ENCODE data around the gene DIO2.

DIO2 gene

GRCh38 chr14:80211153-80212022 lies at the start of gene DIO2:
Gene DIO2 (minus strand): TSS chr14:80211504. CDS start chr14:80211472, 32 bp downstream.
- no peak within 1 kb of the TSS for H3K4me2 ChIP-seq (ENCODE audit: insufficient read depth, low read length)
- peak; percentile 43; the same call in 1 of the 3 replicates for ATAC-seq (ENCODE audit: insufficient read depth, low read depth)
- TF ChIP-seq EZH2 (IDR thresholded peaks at IDR 0.05; ENCODE audit: borderline replicate concordance, low read depth, low read length, severe bottlenecking): no peak
- TF ChIP-seq CTCF (IDR thresholded peaks at IDR 0.05; ENCODE audit: borderline replicate concordance, extremely low read depth, low read length, poor library complexity, severe bottlenecking): no peak
- H2AFZ ChIP-seq (ENCODE audit: low read depth, low read length): no peak within 1 kb of the TSS
- H3K27me3 ChIP-seq (ENCODE audit: insufficient read depth, low read length, poor library complexity): no peaks in the 10 kb centered on the region
- H3K27ac ChIP-seq (ENCODE audit: low read length): no peak within 1 kb of the TSS
- H3K9ac ChIP-seq (ENCODE audit: low read depth, low read length): no peak within 1 kb of the TSS
- no peaks in the 10 kb centered on the region for H3K4me1 ChIP-seq (ENCODE audit: insufficient read depth, low read length)
- H3K79me2 ChIP-seq (ENCODE audit: insufficient read depth, low read length): no peaks in the 10 kb centered on the region
- DNase-seq: no peak
- no peaks in the 10 kb centered on the region for H3K36me3 ChIP-seq (ENCODE audit: insufficient read depth, low read length)
- no peak within 1 kb of the TSS for H3K4me3 ChIP-seq (ENCODE audit: low read depth in 1 of 2, low read length in 2 of 2)
- no peaks in the 10 kb centered on the region for H4K20me1 ChIP-seq (ENCODE audit: insufficient read depth, low read length)
- no peaks in the 10 kb centered on the region for H3K9me3 ChIP-seq (ENCODE audit: insufficient read depth, low read length, severe bottlenecking)

GRCh38 chr14:80260645-80261044 lies 49.3 kb upstream of the DIO2 start:
- H3K9ac ChIP-seq (ENCODE audit: low read depth, low read length): no peak overlapping the region
- H3K27ac ChIP-seq (ENCODE audit: low read length): no peak overlapping the region
- TF ChIP-seq CTCF (IDR thresholded peaks at IDR 0.05; ENCODE audit: borderline replicate concordance, extremely low read depth, low read length, poor library complexity, severe bottlenecking): no peak
- no peak for TF ChIP-seq EZH2 (IDR thresholded peaks at IDR 0.05; ENCODE audit: borderline replicate concordance, low read depth, low read length, severe bottlenecking)
- no peak overlapping the region for H2AFZ ChIP-seq (ENCODE audit: low read depth, low read length)
- no peak for ATAC-seq (ENCODE audit: insufficient read depth, low read depth)
- no peaks in the 10 kb centered on the region for H3K36me3 ChIP-seq (ENCODE audit: insufficient read depth, low read length)
- no peaks in the 10 kb centered on the region for H3K79me2 ChIP-seq (ENCODE audit: insufficient read depth, low read length)
- no peaks in the 10 kb centered on the region for H3K9me3 ChIP-seq (ENCODE audit: insufficient read depth, low read length, severe bottlenecking)
- H3K4me2 ChIP-seq (ENCODE audit: insufficient read depth, low read length): no peak overlapping the region
- no peak overlapping the region for H3K4me3 ChIP-seq (ENCODE audit: low read depth in 1 of 2, low read length in 2 of 2)
- no peaks in the 10 kb centered on the region for H4K20me1 ChIP-seq (ENCODE audit: insufficient read depth, low read length)
- no peak for DNase-seq
- H3K4me1 ChIP-seq (ENCODE audit: insufficient read depth, low read length): no peaks in the 10 kb centered on the region
- no peaks in the 10 kb centered on the region for H3K27me3 ChIP-seq (ENCODE audit: insufficient read depth, low read length, poor library complexity)

GRCh38 chr14:80239631-80240030 lies 28.3 kb upstream of the DIO2 start:
- Histone ChIP-seq H3K9ac (ENCODE audit: low read depth, low read length) (no peak overlapping the region), H3K9me3 (ENCODE audit: insufficient read depth, low read length, severe bottlenecking) (peaks cover 28% of the 10 kb centered on the region), H2AFZ (ENCODE audit: low read depth, low read length) (no peak overlapping the region), H3K36me3 (ENCODE audit: insufficient read depth, low read length) (no peaks in the 10 kb centered on the region), H3K27ac (ENCODE audit: low read length) (no peak overlapping the region), H3K27me3 (ENCODE audit: insufficient read depth, low read length, poor library complexity) (no peaks in the 10 kb centered on the region), H4K20me1 (ENCODE audit: insufficient read depth, low read length) (no peaks in the 10 kb centered on the region), H3K4me2 (ENCODE audit: insufficient read depth, low read length) (no peak overlapping the region), H3K4me3 (ENCODE audit: low read depth in 1 of 2, low read length in 2 of 2) (no peak overlapping the region), H3K4me1 (ENCODE audit: insufficient read depth, low read length) (no peaks in the 10 kb centered on the region), H3K79me2 (ENCODE audit: insufficient read depth, low read length) (no peaks in the 10 kb centered on the region)
- ATAC-seq (ENCODE audit: insufficient read depth, low read depth) (no peak), DNase-seq (no peak)
- TF ChIP-seq CTCF (IDR thresholded peaks at IDR 0.05; ENCODE audit: borderline replicate concordance, extremely low read depth, low read length, poor library complexity, severe bottlenecking) (no peak), EZH2 (IDR thresholded peaks at IDR 0.05; ENCODE audit: borderline replicate concordance, low read depth, low read length, severe bottlenecking) (no peak)

Data from DND-41 (cell line).